Heart right ventricle (tissue), 16 donors: ENCODE measurements around the gene HOXC12. TPM values are rescaled to one million over a fixed set of nuclear protein-coding genes. Genes with fewer than 3 reads are reported as not detected.
A peak's percentile ranks its signal among the peaks of the same experiment; 100 is the strongest.

Source experiments
- ATAC-seq, 8 donors: fragments of 200-7000 bp; cut with Tn5 transposase; one replicate each; pipeline ENCODE4 v1.9.1; 2020; ENCODE audit warnings: mild to moderate bottlenecking in 8 of 8, moderate library complexity in 8 of 8, moderate number of reproducible peaks in 1 of 8
- DNase-seq, 2 donors: peaks; one replicate each; pipeline ENCODE4 v3.0.0-alpha.2; 2020
- H3K27ac ChIP-seq, 10 donors: fragments of 200-600 bp; sonication (generic) in 2 of 10; one replicate each; pipeline versions ENCODE4 v1.5.0 to v1.8.0; 2020 to 2022; ENCODE audit warnings: mild to moderate bottlenecking in 3 of 10
- H3K27me3 ChIP-seq, 7 donors: fragments of 200-600 bp; one replicate each; pipeline ENCODE4 v1.8.0; 2021 to 2022; ENCODE audit warnings: mild to moderate bottlenecking in 2 of 7
- H3K36me3 ChIP-seq, 9 donors: fragments of 200-600 bp; sonication (generic) in 1 of 9; one replicate each; pipeline versions ENCODE4 v1.5.0 to v1.8.0; 2020 to 2022; ENCODE audit warnings: mild to moderate bottlenecking in 2 of 9
- H3K4me1 ChIP-seq, 9 donors: fragments of 200-600 bp; sonication (generic) in 1 of 9; one replicate each; pipeline versions ENCODE4 v1.5.0 to v1.8.0; 2020 to 2022; ENCODE audit warnings: mild to moderate bottlenecking in 4 of 9
- H3K4me3 ChIP-seq, 10 donors: fragments of 200-600 bp; sonication (generic) in 2 of 10; one replicate each; pipeline versions ENCODE4 v1.5.0 to v1.8.0; 2020 to 2022; ENCODE audit warnings: mild to moderate bottlenecking in 7 of 10, moderate library complexity in 2 of 10
- H3K9me3 ChIP-seq, 11 donors: fragments of 200-600 bp in 10 of 11; sonication (generic) in 2 of 11; one replicate each; pipeline versions ENCODE4 v1.5.0 to v1.8.0; 2013 to 2022; ENCODE audit warnings: mild to moderate bottlenecking in 2 of 11, control low read depth in 1 of 11, moderate library complexity in 1 of 11
- CTCF ChIP-seq, 9 donors: fragments of 200-600 bp; sonication (generic) in 2 of 9; IDR thresholded peaks; one replicate each; pipeline versions ENCODE4 v1.5.0 to v1.8.0; 2021 to 2022; ENCODE audit warnings: antibody characterized with exemption in 9 of 9, mild to moderate bottlenecking in 5 of 9, moderate library complexity in 1 of 9
- WGBS, 2 donors: extraction: QIAGEN DNeasy Blood & Tissue Kit; methylation state at CpG; one replicate each; pipeline ENCODE4 v1.1.7; 2013; ENCODE audit warnings: inconsistent platforms in 1 of 2; 5-methylcytosine and 5-hydroxymethylcytosine counted together
- intact Hi-C, 10 donors: fragments of 100-400 bp; cut with DNase I; formaldehyde crosslinking; loops; one replicate each; pipeline versions ENCODE4 v1.11.1 to v1.14.2; 2022
- polyA plus RNA-seq, 2 donors: library from polyadenylated mRNA; stranded (reverse); fragments of 200-250 nt; gene quantifications; one replicate each; pipeline ENCODE4 v1.2.3, GENCODE V29; 2013
- total RNA-seq, 10 donors: library from RNA; stranded (reverse); fragmentation: NEBNext Ultra II Directional in 3 of 10; extraction: Animal tissue kit (Norgen Biotek cat#: 25700) in 3 of 10; gene quantifications; one replicate each; pipeline versions ENCODE4 v1.2.1 to v1.2.4, GENCODE V29; 2021 to 2023
- donor health status: Arrhythmogenic right ventricular cardiomyopathy.
- donor health status: ischemic (EF 13 %, LVEDD 7.1; RV severe dilation, severe dysfunction).
- donor health status: healthy with polysubstance abuse.
- donor health status: DM: no; HTN: yes; CAD: no.
- donor health status: DM: no; HTN: no; CAD: no.
- donor health status: ischemic (EF 25% LVEDD 6.9; RV normal size, moderate dysfunction).
- donor health status: ischemic (EF 25% LVEDD 5.7; RV mildly dilated, moderate dysfunction).
- donor health status: healthy.
- donor health status: DM: yes; HTN: yes; CAD: no.
- donor health status: Ischemic cardiomyopathy.
- donor health status: ischemic (EF 35%, LVEDD 5.7; RV mildly dilated, moderate dysfunction).
- donor health status: nonischemic (EF 11% LVEDD 7.7; RV severe dilation, severe dysfunction).
- donor health status: DM: yes; HTN: yes; CAD: no.
- donor health status: PGD.
- donor health status: ischemic (EF 29% LVEDD 5.4; RV normal size, mild dysfunction).
- donor health status: nonischemic (EF 23%, LVEDD 6.1; RV moderate dilation, normal function).

Gene HOXC12
- total and polyA plus RNA-seq, 12 donors = not detected

GRCh38 chr12:53985692-53985993, 30.9 kb downstream of the HOXC12 start:
- no peak for TF ChIP-seq CTCF (IDR thresholded peaks at IDR 0.05)
- ATAC-seq (peak in 1 of 8 donors; percentile 32), DNase-seq (no peak)
- no peaks in the 10 kb centered on the region for H3K36me3 ChIP-seq
- H3K27me3 ChIP-seq = peaks cover 57 to 100% (median 100%) of the 10 kb centered on the region in 7 donors
- H3K4me1 ChIP-seq = peaks cover 4 to 34% (median 17%) of the 10 kb centered on the region in 9 donors
- H3K27ac ChIP-seq = no peak overlapping the region
- H3K9me3 ChIP-seq = no peaks in the 10 kb centered on the region
- H3K4me3 ChIP-seq = peak overlapping the region in 2 of 10 donors; percentile 3
- 4 to 9% methylated on average over 21 of the region's 21 CpGs for WGBS, 2 donors
- intact Hi-C loops = no loop called here

DNA sequence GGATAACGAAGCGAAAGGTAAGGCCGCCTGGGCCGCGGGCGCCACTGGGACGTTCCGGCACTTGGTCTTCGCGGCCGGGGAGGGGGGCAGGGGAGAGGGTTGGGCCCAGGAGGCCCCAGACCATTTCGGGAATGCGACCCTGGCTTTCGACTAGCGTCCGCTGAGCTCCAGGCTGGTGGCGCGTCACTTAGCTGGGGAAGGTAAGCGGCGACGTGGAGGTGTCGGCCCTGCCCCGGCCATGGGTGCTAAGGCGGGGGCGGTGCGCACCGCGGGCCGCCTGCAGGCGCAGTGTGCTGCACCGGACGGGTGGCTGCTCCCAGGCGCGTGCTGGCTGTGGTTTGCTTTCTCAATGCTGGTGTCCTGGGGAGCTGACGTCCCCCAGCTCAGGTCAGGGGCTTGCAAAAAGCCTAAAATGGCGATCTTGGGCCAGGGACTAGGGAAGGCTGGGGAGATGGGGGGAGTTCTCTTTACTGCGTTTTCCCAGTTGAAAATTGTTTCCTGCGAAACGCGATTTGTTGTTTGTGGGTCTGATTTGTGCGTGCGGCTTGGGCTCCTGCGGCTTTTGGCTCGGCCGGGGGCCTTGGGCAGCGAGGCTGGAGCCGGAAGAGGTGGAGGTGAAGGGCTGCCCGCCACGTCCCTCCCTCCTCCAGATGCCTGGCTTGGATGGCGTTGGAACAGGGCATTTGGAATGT, 31.4 kb downstream of the HOXC12 start:
- peak overlapping the region in 1 of 10 donors; percentile 3 for H3K4me3 ChIP-seq
- no peak for TF ChIP-seq CTCF (IDR thresholded peaks at IDR 0.05)
- DNase-seq (no peak), ATAC-seq (peak in 1 of 8 donors; percentile 42)
- no peaks in the 10 kb centered on the region for H3K9me3 ChIP-seq
- H3K4me1 ChIP-seq = peaks cover 4 to 34% (median 17%) of the 10 kb centered on the region in 9 donors
- intact Hi-C loops = no loop called here
- no peak overlapping the region for H3K27ac ChIP-seq
- WGBS, 2 donors = 3% methylated on average over 50 of the region's 50 CpGs
- peaks cover 62 to 100% (median 100%) of the 10 kb centered on the region in 7 donors for H3K27me3 ChIP-seq
- no peaks in the 10 kb centered on the region for H3K36me3 ChIP-seq

DNA sequence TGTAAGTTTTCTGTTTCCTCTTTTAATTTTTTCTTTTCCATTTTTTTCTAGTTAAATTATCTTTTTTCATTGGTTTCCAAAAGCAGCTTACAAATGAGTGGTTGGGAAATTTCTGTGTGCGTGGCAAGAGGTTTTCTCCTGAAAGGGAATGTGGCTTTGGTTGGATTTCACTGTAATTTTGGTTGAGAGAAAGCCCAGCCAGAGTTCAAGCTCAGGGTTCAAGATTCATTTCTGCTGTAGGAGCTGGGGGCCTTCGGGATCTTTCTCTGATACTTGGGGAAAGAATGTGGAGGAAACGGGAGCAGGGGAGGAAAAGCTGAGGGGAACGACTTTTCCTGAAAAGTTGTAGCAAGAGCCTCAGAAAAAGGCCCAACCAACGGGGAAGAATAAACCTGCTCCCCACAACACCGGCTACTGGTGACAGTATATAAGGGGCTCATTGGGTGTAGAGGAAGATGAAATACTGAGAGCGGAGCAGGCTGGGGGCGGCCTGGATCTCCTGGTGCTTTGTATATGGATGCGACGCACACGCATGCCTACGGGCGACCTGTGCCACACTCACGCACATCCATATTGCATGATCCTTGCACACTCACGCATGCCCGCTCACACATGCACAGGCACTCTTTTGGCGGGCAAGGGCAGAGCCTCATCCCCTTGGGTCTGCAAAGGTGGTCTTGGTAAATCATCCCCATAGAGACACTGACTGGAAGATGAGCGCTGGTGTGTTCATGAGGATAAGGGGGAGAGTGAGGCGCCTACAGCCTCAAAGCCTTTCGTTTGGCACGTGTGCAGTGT, 32.2 kb downstream of the HOXC12 start:
- H3K27me3 ChIP-seq = peaks cover 65 to 100% (median 100%) of the 10 kb centered on the region in 7 donors
- no peak overlapping the region for H3K27ac ChIP-seq

More for the DNA sequence above, 32.2 kb downstream of the HOXC12 start:
- H3K36me3 ChIP-seq = no peaks in the 10 kb centered on the region
- H3K4me1 ChIP-seq = peaks cover 4 to 34% (median 17%) of the 10 kb centered on the region in 9 donors
- no peak for DNase-seq
- H3K4me3 ChIP-seq = peak overlapping the region in 1 of 10 donors; percentile 3
- no peak for TF ChIP-seq CTCF (IDR thresholded peaks at IDR 0.05)
- WGBS, 2 donors = 13 to 17% methylated on average over 21 of the region's 21 CpGs
- no peak for ATAC-seq
- intact Hi-C loops = no loop called here
- no peaks in the 10 kb centered on the region for H3K9me3 ChIP-seq
